ENCODE results near the gene SBF2. TPM values are rescaled to one million over a fixed set of nuclear protein-coding genes. Genes with fewer than 3 reads are reported as not detected.
A peak's percentile ranks its signal among the peaks of the same experiment; 100 is the strongest.

The SBF2 gene
- total RNA-seq, 1 experiment from 2014 or later, result 30.2 TPM

DNA sequence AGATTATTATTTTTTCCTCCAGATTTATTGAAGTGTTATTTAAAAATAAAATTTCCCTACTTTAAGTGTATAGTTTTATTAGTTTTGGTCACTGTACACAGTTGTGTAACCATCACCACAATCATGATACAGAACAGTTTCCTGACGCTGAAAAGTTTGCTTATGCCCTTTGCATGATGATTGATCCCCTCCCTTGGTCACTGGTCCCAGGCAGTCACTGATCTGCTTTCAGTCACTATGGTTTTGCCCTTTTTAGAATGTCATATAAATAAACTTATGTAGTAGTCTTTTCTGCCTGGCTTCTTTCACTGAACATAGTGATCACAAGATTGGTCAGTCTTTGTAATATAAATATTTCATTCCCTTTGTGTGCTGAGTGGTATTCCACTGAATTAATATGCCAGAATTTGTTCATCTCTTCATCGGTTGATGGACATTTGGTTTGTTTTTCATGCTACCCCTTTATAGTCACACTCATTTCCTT, 489.6 kb downstream of the SBF2 start:
- H3K36me3 Mint-ChIP-seq (ENCODE audit: insufficient read depth in 1 of 3, low read depth in 3 of 3), result peaks cover 16 to 31% (median 25%) of the 10 kb centered on the region in 3 experiments

More for the DNA sequence above, 489.6 kb downstream of the SBF2 start:
- Mint-ChIP-seq H3K4me1 (peaks cover 25% of the 10 kb centered on the region in 2 experiments), H3K9me3 (no peaks in the 10 kb centered on the region), H3K27ac (peak overlapping the region in 1 of 3 experiments; percentile 44; a peak in 3 of 7 replicates), H3K27me3 (ENCODE audit: low read depth) (no peaks in the 10 kb centered on the region), H3K4me3 (no peak overlapping the region)
- Histone ChIP-seq H2BK120ac (ENCODE audit: low read depth, low read length, poor library complexity, severe bottlenecking) (no peak overlapping the region), H4K5ac (ENCODE audit: insufficient read length, low read depth, low read length) (no peak overlapping the region), H3K14ac (ENCODE audit: insufficient read depth, low read length) (no peak overlapping the region), H4K91ac (ENCODE audit: insufficient read length, low read depth, low read length) (no peak overlapping the region), H2AK5ac (ENCODE audit: insufficient read length, low read length) (no peak overlapping the region), H3K79me1 (ENCODE audit: insufficient read depth, low read depth, low read length, poor library complexity, severe bottlenecking) (no peaks in the 10 kb centered on the region), H3K4me2 (ENCODE audit: insufficient read depth, insufficient read length, low read length) (no peak overlapping the region), H3K4me1 (ENCODE audit: insufficient read depth, low read length) (0 out of 2 replicates have a peak, but pooled peaks cover 3% of the 10 kb centered on the region), H2BK12ac (ENCODE audit: insufficient read length, low read depth, low read length) (no peak overlapping the region), H2BK20ac (ENCODE audit: low read depth, low read length, poor library complexity, severe bottlenecking) (no peak overlapping the region), H4K8ac (replicated peaks; ENCODE audit: insufficient read length, low read depth, low read length) (no peak overlapping the region), H3K4ac (ENCODE audit: low read depth, low read length) (no peak overlapping the region), H3K9ac (ENCODE audit: extremely low read depth, insufficient read length, low read length) (no peak overlapping the region), H3K56ac (ENCODE audit: insufficient read length, low read depth, low read length) (no peak overlapping the region), H3K27me3 (ENCODE audit: insufficient read depth, low read length) (no peaks in the 10 kb centered on the region), H3K18ac (ENCODE audit: insufficient read length, low read depth, low read length) (no peak overlapping the region), H3T11ph (ENCODE audit: low read length) (no peak overlapping the region), H3K27ac (ENCODE audit: insufficient read length, low read depth, low read length) (no peak overlapping the region), H2AFZ (ENCODE audit: low read length) (no peak overlapping the region), H2BK15ac (ENCODE audit: low read depth, low read length) (no peak overlapping the region), H3K79me2 (ENCODE audit: insufficient read depth, low read length) (no peaks in the 10 kb centered on the region), H4K20me1 (ENCODE audit: control insufficient read depth, insufficient read depth, insufficient read length) (no peaks in the 10 kb centered on the region), H3K23me2 (ENCODE audit: insufficient read length, low read depth, low read length, poor library complexity, severe bottlenecking) (no peaks in the 10 kb centered on the region), H3K23ac (ENCODE audit: insufficient read length, low read depth, low read length) (no peak overlapping the region), H2BK5ac (ENCODE audit: insufficient read length, low read length) (no peak overlapping the region), H3K9me3 (ENCODE audit: control insufficient read depth, low read depth, low read length) (no peaks in the 10 kb centered on the region)
- no peak for DNase-seq
- TF ChIP-seq, protein P1, sequence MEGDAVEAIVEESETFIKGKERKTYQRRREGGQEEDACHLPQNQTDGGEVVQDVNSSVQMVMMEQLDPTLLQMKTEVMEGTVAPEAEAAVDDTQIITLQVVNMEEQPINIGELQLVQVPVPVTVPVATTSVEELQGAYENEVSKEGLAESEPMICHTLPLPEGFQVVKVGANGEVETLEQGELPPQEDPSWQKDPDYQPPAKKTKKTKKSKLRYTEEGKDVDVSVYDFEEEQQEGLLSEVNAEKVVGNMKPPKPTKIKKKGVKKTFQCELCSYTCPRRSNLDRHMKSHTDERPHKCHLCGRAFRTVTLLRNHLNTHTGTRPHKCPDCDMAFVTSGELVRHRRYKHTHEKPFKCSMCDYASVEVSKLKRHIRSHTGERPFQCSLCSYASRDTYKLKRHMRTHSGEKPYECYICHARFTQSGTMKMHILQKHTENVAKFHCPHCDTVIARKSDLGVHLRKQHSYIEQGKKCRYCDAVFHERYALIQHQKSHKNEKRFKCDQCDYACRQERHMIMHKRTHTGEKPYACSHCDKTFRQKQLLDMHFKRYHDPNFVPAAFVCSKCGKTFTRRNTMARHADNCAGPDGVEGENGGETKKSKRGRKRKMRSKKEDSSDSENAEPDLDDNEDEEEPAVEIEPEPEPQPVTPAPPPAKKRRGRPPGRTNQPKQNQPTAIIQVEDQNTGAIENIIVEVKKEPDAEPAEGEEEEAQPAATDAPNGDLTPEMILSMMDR (conservative IDR thresholded peaks at IDR 0.05), result no peak
- no CpG with 5 or more reads among the region's 2 CpGs for WGBS (ENCODE audit: extremely low coverage, insufficient read length, low lambda C conversion rate)

Data from H9 (cell line).